Subcutaneous adipose tissue (tissue), 4 donors: Measurements from ENCODE around the gene ZBTB33. TPM values are rescaled to one million over a fixed set of nuclear protein-coding genes. Genes with fewer than 3 reads are reported as not detected.

Experiments used
- total RNA-seq, 4 donors: library from RNA; depleted of rRNA; stranded (reverse); fragments of >200 nt; gene quantifications; one replicate each; pipeline ENCODE4 v1.1.0, GENCODE V29; 2016
- TF ChIP-seq, protein P1 (sequence below): fragments of 450-650 bp; IDR thresholded peaks from one replicate; pipeline ENCODE4 v1.5.1; 2016; ENCODE audit warnings: low read depth, mild to moderate bottlenecking, control low read depth, antibody characterized with exemption, moderate library complexity

Gene ZBTB33
- total RNA-seq, 4 donors from 2014 or later = 10.5 to 22.0 (median 15.2) TPM

DNA sequence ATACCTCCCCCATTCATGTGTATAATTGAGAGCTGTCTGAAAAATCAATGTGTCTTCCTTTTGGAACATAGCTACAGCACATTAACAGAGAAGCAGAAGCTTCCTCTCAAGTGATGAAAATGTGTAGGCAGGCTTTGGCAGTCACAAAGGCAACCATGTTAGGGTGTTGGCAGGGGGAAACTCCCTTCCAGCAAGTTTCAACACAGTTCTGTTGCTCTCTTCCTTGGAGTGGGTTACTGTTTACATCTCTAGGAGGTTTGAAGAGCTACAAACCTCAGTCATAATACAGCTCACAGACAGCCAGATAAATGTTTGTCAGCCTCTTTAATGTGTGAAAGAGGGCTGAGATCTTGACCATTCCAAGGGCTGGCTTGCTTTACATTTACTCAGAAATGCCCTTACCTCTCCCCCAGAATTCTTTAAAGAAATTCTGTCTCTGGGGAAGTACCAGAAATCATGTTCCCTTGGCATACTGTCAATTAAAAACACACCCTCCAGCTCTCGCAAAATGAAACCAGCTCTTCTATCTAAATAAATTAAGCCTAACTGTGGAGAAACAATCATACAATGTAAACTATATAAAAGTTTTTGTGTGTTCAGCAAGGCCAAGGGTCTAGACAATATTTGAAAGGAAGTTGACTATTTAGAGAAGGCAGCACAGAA, 18.9 kb downstream of the ZBTB33 start:
- TF ChIP-seq, protein P1, sequence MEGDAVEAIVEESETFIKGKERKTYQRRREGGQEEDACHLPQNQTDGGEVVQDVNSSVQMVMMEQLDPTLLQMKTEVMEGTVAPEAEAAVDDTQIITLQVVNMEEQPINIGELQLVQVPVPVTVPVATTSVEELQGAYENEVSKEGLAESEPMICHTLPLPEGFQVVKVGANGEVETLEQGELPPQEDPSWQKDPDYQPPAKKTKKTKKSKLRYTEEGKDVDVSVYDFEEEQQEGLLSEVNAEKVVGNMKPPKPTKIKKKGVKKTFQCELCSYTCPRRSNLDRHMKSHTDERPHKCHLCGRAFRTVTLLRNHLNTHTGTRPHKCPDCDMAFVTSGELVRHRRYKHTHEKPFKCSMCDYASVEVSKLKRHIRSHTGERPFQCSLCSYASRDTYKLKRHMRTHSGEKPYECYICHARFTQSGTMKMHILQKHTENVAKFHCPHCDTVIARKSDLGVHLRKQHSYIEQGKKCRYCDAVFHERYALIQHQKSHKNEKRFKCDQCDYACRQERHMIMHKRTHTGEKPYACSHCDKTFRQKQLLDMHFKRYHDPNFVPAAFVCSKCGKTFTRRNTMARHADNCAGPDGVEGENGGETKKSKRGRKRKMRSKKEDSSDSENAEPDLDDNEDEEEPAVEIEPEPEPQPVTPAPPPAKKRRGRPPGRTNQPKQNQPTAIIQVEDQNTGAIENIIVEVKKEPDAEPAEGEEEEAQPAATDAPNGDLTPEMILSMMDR = no peak

DNA sequence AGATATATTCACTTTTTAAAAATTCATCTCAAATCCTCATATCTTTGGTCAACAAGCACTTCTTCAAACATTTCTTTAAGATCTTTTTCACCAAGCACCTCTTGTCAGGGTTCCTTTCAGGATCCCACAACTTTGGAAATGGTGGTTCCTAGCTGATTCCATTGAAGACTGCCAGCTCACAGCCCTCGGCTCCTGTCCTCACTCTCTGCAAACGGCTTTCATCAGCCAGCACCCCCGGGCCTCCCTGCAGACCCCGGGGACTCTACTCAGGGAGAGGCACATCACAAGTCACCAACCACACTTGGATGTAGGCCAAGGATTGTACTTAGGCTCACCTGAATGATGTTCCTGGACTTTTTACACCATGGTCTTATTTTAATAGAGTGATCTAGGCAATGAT, 20.0 kb downstream of the ZBTB33 start:
- TF ChIP-seq, protein P1 = no peak

DNA sequence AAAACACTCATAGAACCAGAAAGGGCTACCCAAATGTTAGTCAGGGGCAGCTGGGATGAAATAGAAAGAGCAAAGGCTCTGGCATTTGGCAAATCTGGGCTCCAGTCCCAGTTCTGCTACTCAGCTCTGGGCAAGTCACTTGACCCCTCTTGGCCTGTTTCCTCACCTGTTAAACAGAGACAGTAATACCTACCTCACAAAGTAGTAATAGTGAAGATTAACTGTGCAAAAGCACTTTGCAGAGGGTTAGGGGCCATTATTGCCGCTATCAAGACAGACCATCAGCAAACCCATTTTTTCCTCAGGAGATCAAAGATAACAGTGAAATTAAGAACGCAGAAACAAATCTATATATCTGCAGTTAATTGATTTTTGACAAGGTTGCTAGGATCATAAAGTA, 20.6 kb downstream of the ZBTB33 start:
- TF ChIP-seq, protein P1 = no peak

DNA sequence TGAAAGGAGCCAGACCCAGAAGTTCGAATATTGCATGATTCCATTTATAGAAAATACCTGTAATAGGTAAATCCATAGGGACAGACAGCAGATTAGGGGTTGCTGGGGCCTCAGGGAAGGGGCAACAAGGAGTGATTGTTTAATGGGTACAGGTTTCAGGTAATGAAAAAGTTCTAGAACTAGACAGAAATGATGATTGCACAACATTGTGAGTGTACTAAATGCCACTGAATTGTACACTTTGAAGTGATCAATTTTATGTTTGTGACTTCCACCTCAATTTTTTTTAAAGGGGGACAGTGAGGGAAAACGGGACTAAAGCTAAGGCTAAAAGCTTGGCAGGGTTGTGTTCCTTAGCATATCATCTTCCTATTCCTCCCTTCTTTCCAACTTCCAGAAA, 23.5 kb downstream of the ZBTB33 start:
- TF ChIP-seq, protein P1 = no peak

DNA sequence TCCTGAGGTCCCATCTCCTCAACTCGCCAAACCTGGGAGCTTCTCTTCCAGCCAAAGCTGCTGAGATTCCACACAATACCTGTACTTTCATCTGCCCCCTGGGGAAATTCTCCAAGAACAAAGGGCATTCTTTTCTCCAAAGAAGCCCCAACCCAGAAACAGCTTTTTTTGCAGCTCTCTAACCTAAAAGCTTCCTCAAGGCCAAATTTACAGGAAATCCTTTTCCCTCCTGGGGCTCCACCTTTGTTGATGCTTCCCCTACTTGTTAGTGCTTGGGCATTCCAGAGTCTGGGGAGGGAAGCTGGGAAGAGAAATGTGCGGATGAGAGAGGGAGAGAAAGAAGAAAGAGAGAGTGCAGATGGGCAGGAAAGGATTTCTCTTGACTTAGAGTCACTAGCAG, 24.3 kb downstream of the ZBTB33 start:
- TF ChIP-seq, protein P1 = no peak

DNA sequence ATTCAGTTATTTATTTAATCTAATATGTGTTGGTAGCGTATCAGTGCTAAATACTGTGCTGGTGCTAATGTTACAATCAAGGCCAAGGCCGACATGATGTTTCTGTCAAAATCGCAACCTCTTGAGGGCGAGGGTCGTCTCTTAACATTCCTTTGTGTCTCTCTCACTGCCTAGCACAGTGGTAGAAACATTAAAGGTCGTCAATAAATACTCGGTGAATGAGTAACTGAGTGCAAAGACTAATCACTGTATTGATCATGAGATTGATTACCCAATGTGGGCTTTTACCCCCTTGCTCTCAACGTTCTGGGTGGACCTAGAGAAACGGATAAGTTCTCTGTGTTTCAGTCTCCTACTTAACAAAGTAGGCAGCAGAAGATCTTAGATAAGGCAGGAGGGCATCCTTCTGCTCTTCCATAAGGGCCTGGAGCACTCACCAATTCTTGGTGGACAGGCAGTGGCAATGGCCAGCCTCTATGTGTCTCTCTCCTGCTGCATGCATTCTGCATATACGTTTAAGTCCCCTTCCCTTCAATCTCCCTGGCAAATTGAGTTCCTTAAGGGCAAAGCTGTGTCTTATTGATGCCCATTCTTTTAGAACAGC, 30.5 kb downstream of the ZBTB33 start:
- TF ChIP-seq, protein P1 = no peak

DNA sequence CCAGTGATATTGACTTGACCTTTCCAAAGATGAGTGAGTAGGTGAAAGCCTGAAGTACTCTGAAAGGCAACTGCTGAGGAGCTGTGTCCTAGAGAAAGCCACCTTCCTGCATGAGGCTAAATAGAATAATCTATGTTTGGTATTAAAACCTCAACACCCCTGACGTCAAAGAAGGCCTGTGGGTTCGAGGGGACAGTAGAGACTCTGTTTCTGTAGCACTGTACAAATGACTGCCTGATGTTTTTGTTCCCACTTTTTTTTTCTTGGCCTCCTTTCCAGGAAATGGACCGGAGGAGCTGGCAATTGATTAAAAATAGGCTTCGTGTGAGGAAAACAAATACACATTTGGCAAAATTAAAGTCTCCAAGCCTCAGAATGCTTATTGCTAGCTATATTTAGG, 31.1 kb downstream of the ZBTB33 start:
- TF ChIP-seq, protein P1 = no peak
